Smooth muscle cell of trachea (primary cell): ENCODE data around the gene DPH2. TPM values are rescaled to one million over a fixed set of nuclear protein-coding genes. Genes with fewer than 3 reads are reported as not detected.

Source experiments
- total RNA-seq: library from RNA; depleted of rRNA; stranded (reverse); fragments of >200 nt; gene quantifications from 2 replicates; pipeline ENCODE4 v1.2.1, GENCODE V29; 2014

The DPH2 gene, protein sequence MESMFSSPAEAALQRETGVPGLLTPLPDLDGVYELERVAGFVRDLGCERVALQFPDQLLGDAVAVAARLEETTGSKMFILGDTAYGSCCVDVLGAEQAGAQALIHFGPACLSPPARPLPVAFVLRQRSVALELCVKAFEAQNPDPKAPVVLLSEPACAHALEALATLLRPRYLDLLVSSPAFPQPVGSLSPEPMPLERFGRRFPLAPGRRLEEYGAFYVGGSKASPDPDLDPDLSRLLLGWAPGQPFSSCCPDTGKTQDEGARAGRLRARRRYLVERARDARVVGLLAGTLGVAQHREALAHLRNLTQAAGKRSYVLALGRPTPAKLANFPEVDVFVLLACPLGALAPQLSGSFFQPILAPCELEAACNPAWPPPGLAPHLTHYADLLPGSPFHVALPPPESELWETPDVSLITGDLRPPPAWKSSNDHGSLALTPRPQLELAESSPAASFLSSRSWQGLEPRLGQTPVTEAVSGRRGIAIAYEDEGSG
- 8.3 and 12.4 TPM in 2 replicates for total RNA-seq

DNA sequence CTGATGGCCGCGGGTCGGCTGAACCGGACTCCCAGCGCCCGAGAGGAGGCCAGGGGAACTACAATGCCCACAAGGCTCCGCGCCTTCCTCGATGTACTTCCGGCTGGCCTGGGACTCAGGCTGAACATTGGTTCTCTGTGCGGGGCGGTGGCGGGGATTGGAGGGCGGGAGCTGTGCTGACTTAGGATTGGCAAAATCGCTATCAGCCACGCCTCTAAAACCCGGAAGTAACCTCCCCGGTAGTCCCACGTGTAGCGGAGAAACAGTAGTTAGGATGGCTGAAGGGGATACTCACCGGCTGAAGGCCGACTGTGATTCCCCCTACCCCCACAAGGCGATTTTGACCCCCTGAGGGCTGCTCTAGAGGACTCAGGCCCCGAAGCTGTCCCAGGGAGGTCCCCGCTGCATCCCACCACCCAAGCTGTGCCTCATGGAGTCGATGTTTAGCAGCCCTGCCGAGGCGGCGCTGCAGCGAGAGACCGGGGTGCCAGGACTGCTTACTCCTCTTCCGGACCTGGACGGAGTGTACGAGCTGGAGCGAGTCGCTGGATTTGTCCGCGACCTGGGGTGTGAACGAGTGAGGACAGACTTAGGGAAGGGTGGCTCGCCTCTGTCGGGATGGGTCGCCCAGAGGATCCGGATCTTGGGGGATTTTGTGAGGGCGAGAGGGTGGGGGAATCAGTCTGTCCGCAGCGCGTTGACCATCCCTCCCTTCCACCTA is at the start of gene DPH2:
Gene DPH2, plus strand, starts transcription at position 265 of the 721 bp plus-strand sequence. Its CDS starts 166 bp downstream, at position 431.

DNA sequence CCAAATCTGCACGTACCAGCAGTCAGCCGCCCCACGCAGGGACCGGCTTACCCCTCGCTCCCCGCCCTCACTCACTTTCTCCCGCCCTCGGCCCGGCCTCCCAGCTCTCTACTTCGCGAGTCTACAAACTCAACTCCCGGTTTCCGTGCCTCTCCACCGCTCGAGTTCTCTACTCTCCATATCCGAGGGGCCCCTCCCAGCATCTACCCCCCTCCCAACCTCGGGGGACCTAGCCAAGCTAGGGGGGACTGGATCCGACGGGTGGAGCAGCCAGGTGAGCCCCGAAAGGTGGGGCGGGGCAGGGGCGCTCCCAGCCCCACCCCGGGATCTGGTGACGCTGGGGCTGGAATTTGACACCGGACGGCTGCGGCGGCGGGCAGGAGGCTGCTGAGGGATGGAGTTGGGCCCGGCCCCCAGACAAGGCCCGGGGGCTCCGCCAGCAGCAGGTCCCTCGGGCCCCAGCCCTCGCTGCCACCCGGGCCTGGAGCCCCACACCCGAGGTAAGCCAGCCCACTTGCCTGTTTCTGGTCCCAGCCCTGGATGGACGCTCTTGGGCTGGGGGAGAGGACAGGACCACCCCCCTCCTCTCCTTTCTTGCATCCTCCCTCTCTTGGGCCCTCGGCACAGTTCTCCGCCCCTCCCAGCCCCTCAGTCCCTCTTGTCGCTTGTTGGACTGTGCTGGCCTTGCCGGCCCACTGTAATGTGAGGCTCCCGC is 36.3 kb upstream of the DPH2 start, which contains the start of gene ARTN:
Gene ARTN, plus strand, starts transcription at position 416 of the 715 bp plus-strand sequence. CDS start 1,856 bp downstream, outside the sequence.

DNA sequence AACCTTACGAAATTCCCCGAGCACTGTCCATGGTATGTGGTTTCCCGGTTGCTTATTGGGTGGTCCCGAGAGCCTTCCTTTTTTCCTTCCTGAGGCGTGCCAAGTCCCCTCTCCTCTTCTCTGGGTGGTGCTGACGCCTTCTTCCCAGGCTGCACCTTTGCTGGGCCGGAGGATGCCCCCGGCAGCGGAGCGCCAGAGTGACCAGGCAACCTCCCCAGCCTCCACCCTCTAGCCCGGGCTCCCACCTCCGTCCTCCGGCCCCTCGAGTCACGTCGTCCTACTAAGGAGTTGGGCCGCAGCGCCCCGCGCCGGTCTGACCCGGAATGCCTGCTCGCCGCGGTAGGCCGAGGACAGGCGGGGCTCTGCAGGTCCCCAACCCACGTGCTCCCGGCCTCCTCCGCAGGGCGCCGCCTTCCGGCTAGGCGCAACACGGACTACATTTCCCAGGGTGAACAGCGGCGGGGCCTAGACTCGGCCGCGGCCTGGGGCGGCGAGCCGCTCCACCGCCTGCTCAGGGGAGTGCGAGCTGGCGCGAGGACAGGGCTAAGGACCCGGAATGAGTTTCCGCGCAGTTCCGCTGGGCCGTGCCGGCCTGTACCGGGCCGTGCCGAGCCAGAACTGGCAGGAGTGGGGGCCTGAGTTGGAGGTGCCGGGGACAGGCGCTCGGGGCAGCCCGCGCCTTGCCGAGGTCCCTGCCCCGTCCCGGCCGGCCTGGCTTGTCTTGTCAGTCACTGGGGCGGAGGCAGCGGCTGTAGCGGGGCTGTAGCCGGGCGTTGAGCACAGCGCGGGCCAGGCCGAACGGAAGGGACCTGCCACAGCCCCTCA is 23.4 kb upstream of the DPH2 start, which contains the start of gene IPO13:
Gene IPO13, plus strand, starts transcription at position 715 of the 825 bp plus-strand sequence. CDS start 651 bp downstream, outside the sequence.

DNA sequence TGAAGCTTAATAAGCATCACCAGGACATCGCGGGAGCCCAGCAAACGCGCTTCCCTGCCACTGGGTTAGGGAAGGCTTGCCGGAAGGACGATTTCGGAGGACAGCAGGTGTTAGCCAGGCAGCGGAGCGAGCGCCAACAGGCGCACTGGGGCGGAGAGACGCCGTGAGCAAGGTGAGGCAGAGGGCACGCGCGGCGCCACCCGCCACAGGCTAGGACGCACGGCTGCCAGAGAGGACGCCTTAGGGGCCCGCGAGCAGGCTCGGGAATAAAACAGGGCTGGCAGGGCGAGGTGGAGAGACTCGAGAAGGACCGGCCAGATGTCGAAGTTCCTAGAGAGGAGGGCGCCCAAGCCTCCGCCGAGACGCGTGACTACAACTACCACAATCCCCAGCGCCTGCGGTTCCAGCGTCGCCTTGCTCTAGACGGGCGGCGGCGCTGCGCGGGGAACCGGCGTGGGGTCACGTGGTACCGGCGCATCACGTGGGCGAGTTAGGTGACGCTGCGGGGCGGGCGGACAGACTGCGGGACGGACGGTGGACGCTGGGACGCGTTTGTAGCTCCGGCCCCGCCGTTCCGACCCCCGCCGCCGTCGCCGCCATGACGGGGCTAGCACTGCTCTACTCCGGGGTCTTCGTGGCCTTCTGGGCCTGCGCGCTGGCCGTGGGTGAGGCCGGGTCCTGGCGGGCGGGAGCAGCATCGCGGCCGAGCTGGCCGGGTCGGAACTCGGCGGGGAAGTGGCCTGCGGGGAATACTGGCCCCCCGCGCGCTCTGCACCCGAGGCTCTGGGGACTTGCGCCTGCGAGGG is 4.8 kb downstream of the DPH2 start, which contains the start of gene ATP6V0B:
Gene ATP6V0B, plus strand, starts transcription at position 518 of the 806 bp plus-strand sequence. Its CDS starts 81 bp downstream, at position 599.

DNA sequence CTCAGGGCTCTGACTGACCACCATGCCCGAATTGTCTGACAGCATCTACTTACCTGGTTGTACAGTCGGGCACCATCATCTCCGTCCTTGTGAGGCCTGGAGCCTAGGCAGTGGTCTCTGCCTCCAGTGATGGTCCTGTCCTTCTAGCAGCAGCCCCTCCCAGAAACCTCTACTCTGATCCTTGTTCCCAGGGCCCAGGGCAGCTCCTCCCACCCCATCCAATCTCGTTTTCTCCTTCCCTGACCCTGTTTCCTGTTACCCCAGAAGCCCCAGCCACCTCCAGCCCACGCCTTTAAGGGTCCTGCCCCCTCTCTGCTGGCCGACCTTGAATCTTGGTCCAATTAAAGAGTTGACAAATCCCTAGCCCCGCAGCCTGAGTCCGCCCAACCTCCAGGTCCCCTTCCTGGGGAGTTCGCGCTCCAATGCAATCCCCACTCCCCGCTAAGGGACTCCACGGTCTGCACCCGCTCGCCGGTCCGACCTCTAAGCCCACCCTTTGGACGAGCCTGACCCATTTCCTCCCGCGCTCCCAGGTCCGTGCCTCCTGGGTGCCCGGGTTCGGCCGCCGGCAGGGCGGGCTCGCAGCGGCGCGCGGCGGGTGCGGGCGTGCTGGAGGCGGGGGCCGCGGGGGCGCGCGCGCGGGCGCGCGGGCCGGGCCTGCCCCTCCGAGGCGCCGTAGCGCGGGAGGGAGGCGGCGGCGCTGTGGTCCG is 8.9 kb downstream of the DPH2 start, which contains the start of gene B4GALT2:
Gene B4GALT2, plus strand, starts transcription at position 660 of the 710 bp plus-strand sequence. CDS start 1,951 bp downstream, outside the sequence.

DNA sequence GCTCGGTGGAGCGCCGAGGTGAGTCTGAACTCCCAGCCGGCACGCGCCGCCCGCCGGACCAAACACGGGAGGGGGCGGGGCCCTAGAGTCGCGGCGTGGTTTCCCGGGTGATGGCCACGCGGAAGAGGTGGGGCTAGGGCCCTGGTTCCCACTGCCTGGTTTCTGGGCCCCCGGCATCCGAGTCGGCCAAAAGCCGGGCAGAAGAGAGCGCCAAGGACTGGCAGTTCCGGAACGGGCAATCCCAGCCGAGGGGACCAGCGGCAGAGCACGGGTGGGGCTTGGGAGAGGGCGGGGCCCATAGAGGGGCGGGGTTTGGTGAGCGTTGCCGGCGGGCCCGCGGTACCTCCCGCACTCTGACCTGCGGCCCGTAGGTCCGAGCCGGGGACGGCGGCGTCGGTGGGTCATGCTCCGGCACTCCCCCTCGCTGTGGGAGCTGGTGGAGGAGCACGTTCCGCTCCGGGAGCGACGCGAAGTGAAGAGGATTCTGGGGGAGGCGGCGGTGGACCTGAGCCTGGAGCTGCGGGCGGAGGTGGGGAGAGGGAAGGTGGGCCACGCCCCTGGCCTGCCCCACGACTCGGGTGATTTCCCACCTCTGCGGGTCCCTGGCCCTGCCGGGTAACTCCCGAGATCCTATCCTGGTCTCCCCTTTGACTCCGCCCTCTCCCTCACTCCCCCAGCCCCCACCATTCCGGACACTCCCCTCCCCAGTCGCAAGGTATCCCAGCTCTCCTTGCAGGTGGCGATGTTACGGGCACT is 21.8 kb downstream of the DPH2 start, which contains the start of gene CCDC24:
Gene CCDC24, plus strand, starts transcription at position 124 of the 756 bp plus-strand sequence. Its CDS starts 280 bp downstream, at position 404.

Other genes starting within 250 kb of the DPH2 start
- under 0.01 and 0.29 TPM in 2 replicates for gene ARTN, start 36.2 kb upstream of the DPH2 start, total RNA-seq
- gene IPO13, start 23.1 kb upstream of the DPH2 start, total RNA-seq: 18.3 and 30.1 TPM in 2 replicates
- 55.9 and 56.7 TPM in 2 replicates for gene ATP6V0B, start 5.0 kb downstream of the DPH2 start, total RNA-seq
- gene B4GALT2, start 9.2 kb downstream of the DPH2 start, total RNA-seq: 51.5 and 125 TPM in 2 replicates
- gene CCDC24, start 21.6 kb downstream of the DPH2 start, total RNA-seq: 3.6 and 3.8 TPM in 2 replicates
- gene SLC6A9, start 61.5 kb downstream of the DPH2 start, total RNA-seq: 1.6 and 7.4 TPM in 2 replicates
- gene KLF17, start 148.8 kb downstream of the DPH2 start, total RNA-seq: under 0.01 and 0.17 TPM in 2 replicates
- not detected in 2 replicates for gene KLF18, start 171.6 kb downstream of the DPH2 start, total RNA-seq
- 24.6 and 27.9 TPM in 2 replicates for gene DMAP1, start 243.5 kb downstream of the DPH2 start, total RNA-seq